GM12891 (cell line): ENCODE results near the gene PRR7.

Experiments
- PAX5 ChIP-seq: IDR thresholded peaks from 2 replicates; pipeline ENCODE4 v1.6.1; 2011; ENCODE audit warnings: low read length, moderate library complexity, mild to moderate bottlenecking; ENCODE audit not compliant: insufficient read depth, severe bottlenecking
- POLR2A ChIP-seq: IDR thresholded peaks from 2 replicates; pipeline ENCODE4 v1.6.1; 2011; ENCODE audit warnings: low read depth, low read length, control low read depth
- POLR2AphosphoS5 ChIP-seq: IDR thresholded peaks from 2 replicates; pipeline ENCODE4 v1.6.1; 2011; ENCODE audit warnings: low read depth, low read length, control low read depth
- SPI1 ChIP-seq: IDR thresholded peaks from 2 replicates; pipeline ENCODE4 v1.6.1; 2011; ENCODE audit warnings: low read depth, low read length, control low read depth
- TAF1 ChIP-seq: IDR thresholded peaks from 2 replicates; pipeline ENCODE4 v1.6.1; 2011; ENCODE audit warnings: low read depth, low read length, control low read depth

- TF ChIP-seq POLR2AphosphoS5 (0 out of 2 replicates have a peak, but pooled peaks have one; percentile 31), SPI1 (no peak), PAX5 (no peak), TAF1 (no peak), POLR2A (peak; percentile 52; the same call in 1 of the 2 replicates)
Observed at GRCh38 chr5:177429248-177430040, 17.2 kb upstream of the PRR7 start.
